ENCODE results near the gene RAMP1.

- no peak for TF ChIP-seq CHD1 (IDR thresholded peaks at IDR 0.05; ENCODE audit: low read depth, low read length)
- no peak for TF ChIP-seq CTCF (conservative IDR thresholded peaks at IDR 0.05; ENCODE audit: low read depth, low read length)
- no peak for TF ChIP-seq RAD21 (IDR thresholded peaks at IDR 0.05; ENCODE audit: low read length)
- no peak for TF ChIP-seq POLR2A (IDR thresholded peaks at IDR 0.05; ENCODE audit: low read depth, low read length)
- no peak for TF ChIP-seq MXI1 (IDR thresholded peaks at IDR 0.05; ENCODE audit: borderline replicate concordance, low read depth, low read length)
- no peak for TF ChIP-seq MAFK (IDR thresholded peaks at IDR 0.05; ENCODE audit: low read depth, low read length)
These were observed 76.5 kb downstream of the RAMP1 start for GRCh38 chr2:237935740-237936452.
